HEK293 (cell line): ENCODE data around the gene PAQR8.

Experiments used
- BCL11A ChIP-seq: fragments of 450-650 bp; formaldehyde crosslinking; IDR thresholded peaks from 2 replicates; pipeline ENCODE4 v1.5.1; 2016; ENCODE audit warnings: low read depth, missing biosample characterization, missing genetic modification characterization
- RBAK ChIP-seq: fragments of 450-650 bp; formaldehyde crosslinking; IDR thresholded peaks from 2 replicates; pipeline ENCODE4 v1.5.1; 2016; ENCODE audit warnings: missing biosample characterization, missing genetic modification characterization
- REST ChIP-seq: fragments of 450-650 bp; formaldehyde crosslinking; IDR thresholded peaks from 2 replicates; pipeline ENCODE4 v1.5.1; 2016; ENCODE audit warnings: missing biosample characterization, missing genetic modification characterization
- TCF7L2 ChIP-seq: IDR thresholded peaks from 2 replicates; pipeline ENCODE4 v1.6.1; 2011; ENCODE audit warnings: low read depth, mild to moderate bottlenecking, inconsistent platforms, low read length, moderate library complexity, borderline replicate concordance
- TSHZ1 ChIP-seq: fragments of 450-650 bp; formaldehyde crosslinking; IDR thresholded peaks from 2 replicates; pipeline ENCODE4 v1.5.1; 2016; ENCODE audit warnings: missing biosample characterization, missing genetic modification characterization, borderline replicate concordance
- YY1 ChIP-seq: fragments of 450-650 bp; formaldehyde crosslinking; IDR thresholded peaks from 2 replicates; pipeline ENCODE4 v1.5.1; 2018; ENCODE audit warnings: missing biosample characterization, missing genetic modification characterization
- ZBTB8A ChIP-seq: fragments of 450-650 bp; formaldehyde crosslinking; IDR thresholded peaks from 2 replicates; pipeline ENCODE4 v1.5.1; 2016; ENCODE audit warnings: missing biosample characterization, missing genetic modification characterization
- ZNF248 ChIP-seq: fragments of 450-650 bp; formaldehyde crosslinking; IDR thresholded peaks from 2 replicates; pipeline ENCODE4 v1.5.1; 2017; ENCODE audit warnings: missing biosample characterization, missing genetic modification characterization
- ZNF274 ChIP-seq, 2 experiments: fragments of 200-500 bp in 1 of 2; fragments of 450-650 bp in 1 of 2; sonication (Bioruptor generic) in 1 of 2; formaldehyde crosslinking in 1 of 2; IDR thresholded peaks; 2 replicates each; pipeline versions ENCODE4 v1.5.1 to v1.6.1; 2014 to 2016; ENCODE audit warnings: borderline replicate concordance in 1 of 2, inconsistent platforms in 1 of 2, low read length in 1 of 2, missing biosample characterization in 1 of 2, missing genetic modification characterization in 1 of 2
- ZNF596 ChIP-seq: fragments of 450-650 bp; IDR thresholded peaks from 2 replicates; pipeline ENCODE4 v1.5.0; 2018; ENCODE audit warnings: missing biosample characterization, mild to moderate bottlenecking, missing genetic modification characterization, moderate library complexity
- ZNF629 ChIP-seq: fragments of 450-650 bp; formaldehyde crosslinking; IDR thresholded peaks from 2 replicates; pipeline ENCODE4 v1.5.1; 2017; ENCODE audit warnings: missing biosample characterization, missing genetic modification characterization
- ZSCAN5A ChIP-seq: fragments of 450-650 bp; formaldehyde crosslinking; IDR thresholded peaks from 2 replicates; pipeline ENCODE4 v1.5.1; 2016; ENCODE audit warnings: missing biosample characterization, missing genetic modification characterization
- TF ChIP-seq, protein P1 (sequence below): fragments of 450-650 bp; formaldehyde crosslinking; IDR thresholded peaks from 2 replicates; pipeline ENCODE4 v1.5.1; 2016; ENCODE audit warnings: missing biosample characterization, missing genetic modification characterization

GRCh38 chr6:52377538-52378221 is 15.7 kb downstream of the PAQR8 start:
- TF ChIP-seq ZNF596 (tag by site-specific recombination), result no peak
- TF ChIP-seq TCF7L2, result no peak
- TF ChIP-seq, protein P1, sequence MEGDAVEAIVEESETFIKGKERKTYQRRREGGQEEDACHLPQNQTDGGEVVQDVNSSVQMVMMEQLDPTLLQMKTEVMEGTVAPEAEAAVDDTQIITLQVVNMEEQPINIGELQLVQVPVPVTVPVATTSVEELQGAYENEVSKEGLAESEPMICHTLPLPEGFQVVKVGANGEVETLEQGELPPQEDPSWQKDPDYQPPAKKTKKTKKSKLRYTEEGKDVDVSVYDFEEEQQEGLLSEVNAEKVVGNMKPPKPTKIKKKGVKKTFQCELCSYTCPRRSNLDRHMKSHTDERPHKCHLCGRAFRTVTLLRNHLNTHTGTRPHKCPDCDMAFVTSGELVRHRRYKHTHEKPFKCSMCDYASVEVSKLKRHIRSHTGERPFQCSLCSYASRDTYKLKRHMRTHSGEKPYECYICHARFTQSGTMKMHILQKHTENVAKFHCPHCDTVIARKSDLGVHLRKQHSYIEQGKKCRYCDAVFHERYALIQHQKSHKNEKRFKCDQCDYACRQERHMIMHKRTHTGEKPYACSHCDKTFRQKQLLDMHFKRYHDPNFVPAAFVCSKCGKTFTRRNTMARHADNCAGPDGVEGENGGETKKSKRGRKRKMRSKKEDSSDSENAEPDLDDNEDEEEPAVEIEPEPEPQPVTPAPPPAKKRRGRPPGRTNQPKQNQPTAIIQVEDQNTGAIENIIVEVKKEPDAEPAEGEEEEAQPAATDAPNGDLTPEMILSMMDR (tag by site-specific recombination), result no peak
- TF ChIP-seq ZBTB8A (tag by site-specific recombination), result no peak
- no peak for TF ChIP-seq ZNF274 (IDR thresholded peaks at IDR 0.05; ENCODE audit: low read length)
- TF ChIP-seq ZNF274 (tag by site-specific recombination; IDR thresholded peaks at IDR 0.05; ENCODE audit: borderline replicate concordance), result no peak
- no peak for TF ChIP-seq BCL11A (tag by site-specific recombination)
- no peak for TF ChIP-seq YY1 (tag by site-specific recombination)
- no peak for TF ChIP-seq ZNF629
- TF ChIP-seq REST (tag by site-specific recombination), result no peak
- no peak for TF ChIP-seq ZSCAN5A (tag by site-specific recombination)
- TF ChIP-seq RBAK, result no peak
- no peak for TF ChIP-seq ZNF248
- no peak for TF ChIP-seq TSHZ1 (tag by site-specific recombination)
